GM21619 (cell line): ENCODE results near the gene CKM.
"Not testable (repeated sequence)": the region's sequence is repeated elsewhere in the genome, so short reads cannot be mapped to it uniquely, and the experiment has no call there.

Source experiments
- ATAC-seq: cut with Tn5 transposase; IDR thresholded peaks from one replicate; pipeline ENCODE4 v1.9.1; 2021; ENCODE audit not compliant: unreplicated experiment

CKM gene

DNA sequence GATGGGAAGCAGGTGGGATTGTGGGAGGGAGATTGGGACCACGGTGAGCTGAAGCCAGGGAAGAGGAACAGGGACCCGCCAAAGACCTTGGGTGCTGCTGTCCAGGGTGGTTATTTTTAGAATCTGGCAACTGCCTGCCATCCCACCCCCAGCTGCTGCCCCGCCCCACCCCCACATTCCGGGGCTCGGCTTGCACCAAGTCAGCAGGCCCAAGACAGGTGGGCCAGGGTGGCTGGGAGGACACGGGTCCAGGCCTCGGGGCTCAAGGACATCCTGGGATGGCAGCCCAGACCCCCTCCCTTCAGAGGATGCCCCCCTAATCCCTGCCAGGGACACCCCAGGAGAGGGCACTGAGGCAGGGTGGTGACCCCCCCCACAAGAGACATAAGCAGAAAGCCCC, 827 bp downstream of the CKM start:
- ATAC-seq, result no peak

DNA sequence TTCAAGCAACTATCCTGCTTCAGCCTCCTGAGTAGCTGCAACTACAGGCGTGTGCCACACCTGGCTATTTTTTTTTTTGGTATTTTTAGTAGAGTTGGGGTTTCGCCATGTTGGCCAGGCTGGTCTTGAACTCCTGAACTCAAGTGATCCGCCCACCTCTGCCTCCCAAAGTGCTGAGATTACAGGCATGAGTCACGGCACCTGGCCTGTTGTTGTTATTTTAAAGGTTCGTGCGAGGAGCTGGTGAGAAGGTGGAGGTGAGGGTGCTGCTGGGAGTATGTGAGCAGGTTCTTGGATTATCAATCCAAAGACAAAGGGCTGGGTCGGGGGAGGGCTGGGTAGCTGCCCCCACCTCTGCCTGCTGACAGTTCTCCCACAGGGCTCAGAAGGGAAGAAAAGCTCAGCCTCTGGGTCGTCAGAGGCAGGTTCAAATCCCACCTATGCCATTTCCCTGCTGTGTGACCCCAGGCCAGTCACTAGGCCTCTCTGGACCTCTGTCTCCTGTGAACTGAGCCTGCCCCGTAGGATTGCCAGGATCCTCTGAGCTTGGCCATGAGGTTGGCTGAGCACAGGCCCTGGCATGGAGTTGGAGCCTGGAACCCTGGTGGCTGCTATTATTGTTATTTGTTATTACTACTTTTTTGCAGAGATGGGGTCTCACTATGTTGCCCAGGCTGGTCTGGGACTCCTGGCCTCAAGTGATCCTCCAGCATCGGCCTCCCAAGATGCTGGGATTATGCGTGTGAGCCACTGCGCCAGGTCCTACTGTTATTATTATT, 1.5 kb downstream of the CKM start:
- no peak for ATAC-seq

DNA sequence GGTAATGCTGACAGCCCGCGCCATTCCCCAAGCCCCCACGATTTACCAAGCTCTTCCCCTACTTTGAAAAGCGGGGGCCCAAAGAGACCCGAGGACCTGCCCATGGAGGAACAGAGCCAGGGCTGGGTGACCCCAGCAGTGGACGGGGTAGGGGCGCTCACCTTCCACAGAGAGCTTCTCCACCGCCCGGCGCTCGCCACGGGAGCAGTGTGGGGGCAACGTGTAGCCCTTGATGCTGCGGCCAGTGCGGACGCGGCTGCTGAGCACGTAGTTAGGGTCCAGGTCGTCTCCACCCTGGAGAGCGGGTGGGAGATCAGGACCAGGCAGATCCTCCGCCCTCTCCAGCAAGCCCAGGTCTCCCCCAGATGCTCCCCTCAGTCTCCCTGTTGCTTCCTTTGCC, 7.4 kb downstream of the CKM start:
- no peak for ATAC-seq

DNA sequence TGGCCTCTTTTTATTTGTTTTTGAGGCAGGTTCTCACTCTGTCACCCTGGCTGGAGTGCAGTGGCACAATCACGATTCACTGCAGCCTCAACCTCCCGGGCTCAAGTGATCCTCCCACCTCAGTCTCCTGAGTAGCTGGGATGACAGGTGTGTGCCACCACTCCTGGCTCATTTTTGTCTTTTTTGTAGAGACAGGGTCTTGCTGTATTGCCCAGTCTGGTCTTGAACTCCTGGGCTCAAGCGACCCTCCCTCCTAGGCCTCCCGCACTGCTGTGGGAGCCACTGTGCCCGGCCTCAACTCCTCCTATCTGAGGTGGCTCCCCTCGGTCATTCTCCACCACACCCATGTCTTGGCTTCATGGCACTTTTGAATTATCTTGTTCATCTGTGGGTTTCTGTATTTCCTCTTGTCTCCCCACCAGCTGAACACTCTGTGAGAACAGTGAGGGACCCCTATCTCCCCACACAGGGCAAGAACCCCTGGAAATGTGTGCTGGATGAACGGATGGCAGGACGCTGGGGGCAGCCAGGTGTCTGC, 7.9 kb downstream of the CKM start:
- ATAC-seq, result no peak

DNA sequence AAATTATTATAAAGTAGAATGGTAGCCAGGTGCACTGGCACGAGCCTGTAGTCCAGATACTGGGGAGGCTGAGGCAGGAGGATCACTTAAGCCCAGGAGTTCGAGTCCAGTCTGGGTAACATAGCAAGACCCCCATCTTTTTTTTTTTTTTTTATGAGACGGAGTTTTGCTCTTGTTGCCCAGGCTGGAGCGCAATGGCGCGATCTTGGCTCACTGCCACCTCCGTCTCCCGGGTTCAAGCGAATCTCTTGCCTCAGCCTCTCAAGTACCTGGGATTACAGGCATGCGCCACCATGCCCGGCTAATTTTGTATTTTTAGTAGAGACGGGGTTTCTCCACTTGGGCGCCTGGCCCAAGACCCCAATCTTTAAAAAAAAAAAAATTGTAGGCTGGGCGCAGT, 10.4 kb downstream of the CKM start:
- ATAC-seq, result not testable (repeated sequence)

DNA sequence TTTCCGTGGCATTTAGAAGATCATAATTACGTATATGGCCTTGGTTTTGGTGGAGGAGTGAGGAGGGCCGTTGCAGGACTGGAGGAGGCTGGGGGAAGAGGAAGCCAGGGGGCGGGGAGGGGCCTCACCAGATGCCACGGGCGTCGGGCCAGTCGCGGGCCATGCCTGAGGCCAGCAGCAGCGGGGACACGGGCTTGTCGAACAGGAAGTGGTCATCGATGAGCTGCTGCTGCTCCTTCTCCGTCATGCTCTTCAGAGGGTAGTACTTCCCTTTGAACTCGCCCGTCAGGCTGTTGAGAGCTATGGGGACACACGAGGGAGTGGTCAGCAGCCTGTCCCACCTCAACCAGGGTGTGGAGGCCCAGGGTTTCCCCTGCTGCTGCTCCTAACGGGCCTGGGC, 11.1 kb downstream of the CKM start:
- no peak for ATAC-seq

DNA sequence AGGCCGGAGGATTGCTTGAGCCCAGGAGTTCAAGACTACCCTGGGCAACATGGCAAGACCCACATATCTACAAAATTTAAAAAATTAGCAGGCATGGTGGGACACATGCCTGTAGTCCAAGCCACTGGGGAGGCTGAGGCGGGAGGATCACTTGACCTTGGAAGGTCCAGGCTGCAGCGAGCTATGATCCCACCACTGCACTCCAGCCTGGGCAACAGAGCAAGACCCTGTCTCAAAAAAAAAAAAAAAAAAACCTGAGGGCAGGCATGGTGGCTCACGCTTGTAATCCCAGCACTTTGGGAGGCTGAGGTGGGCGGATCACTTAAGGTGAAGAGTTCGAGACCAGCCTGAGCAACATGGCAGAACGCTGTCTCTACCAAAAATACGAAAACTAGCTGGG, 13.4 kb downstream of the CKM start:
- ATAC-seq, result not testable (repeated sequence)

DNA sequence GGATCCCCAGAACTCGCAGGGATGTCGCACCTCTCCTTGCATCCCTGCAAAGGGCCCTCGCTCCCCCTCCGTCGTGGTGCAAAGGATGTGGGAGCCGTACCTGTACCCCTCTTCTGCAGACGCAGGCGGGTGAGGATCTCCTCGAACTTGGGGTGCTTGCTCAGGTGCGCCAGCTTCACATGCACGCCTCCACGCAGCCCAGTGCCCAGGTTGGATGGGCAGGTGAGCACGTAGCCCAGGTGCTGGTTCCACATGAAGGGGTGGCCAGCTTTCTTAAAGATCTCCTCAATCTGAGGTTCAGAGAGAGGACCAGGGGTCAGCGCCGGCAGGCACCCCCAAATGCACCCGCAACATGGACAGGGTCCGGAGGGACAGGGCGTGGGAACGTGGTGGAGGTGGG, 15.3 kb downstream of the CKM start:
- ATAC-seq, result no peak

DNA sequence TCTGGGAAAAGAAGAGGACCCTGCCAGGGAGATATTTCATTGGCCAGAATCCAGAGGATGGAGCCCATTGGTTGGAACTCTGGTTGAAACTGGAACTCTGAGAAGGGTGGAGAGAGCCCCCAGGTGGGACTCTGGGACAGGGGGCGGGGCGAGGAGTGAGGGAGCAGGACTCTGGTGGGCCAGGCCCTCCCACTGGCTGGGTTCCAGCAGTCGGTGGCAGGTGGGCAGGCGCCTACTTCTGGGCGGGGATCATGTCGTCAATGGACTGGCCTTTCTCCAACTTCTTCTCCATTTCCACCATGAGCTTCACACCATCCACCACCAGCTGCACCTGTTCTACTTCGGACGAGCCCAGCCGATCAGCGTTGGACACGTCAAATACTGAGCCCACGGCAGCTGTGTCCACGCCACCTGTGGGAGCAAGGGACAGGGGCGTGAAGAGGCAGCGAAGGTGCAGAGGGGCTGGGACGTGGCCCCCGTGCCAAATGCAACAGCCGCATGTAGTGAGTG, 16.1 kb downstream of the CKM start:
- no peak for ATAC-seq

DNA sequence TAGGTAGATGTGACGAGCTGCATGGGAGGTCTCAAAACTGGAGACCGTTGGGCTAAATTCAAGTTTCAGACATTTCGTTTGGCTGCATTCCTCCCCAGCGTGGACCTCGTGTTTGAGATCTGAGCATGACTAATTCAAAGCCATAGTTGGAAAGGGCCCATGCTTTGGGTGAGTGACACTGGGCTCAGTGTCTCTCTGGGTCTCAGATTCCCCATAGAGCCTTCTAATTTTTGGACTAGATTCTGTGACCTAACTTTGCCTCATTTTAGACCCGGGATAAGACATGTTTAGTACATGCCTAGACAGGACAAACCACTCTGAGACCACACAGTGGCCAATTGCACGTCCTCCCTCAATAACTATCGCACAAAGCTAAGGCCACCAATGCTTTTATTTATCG, 16.6 kb downstream of the CKM start:
- no peak for ATAC-seq

DNA sequence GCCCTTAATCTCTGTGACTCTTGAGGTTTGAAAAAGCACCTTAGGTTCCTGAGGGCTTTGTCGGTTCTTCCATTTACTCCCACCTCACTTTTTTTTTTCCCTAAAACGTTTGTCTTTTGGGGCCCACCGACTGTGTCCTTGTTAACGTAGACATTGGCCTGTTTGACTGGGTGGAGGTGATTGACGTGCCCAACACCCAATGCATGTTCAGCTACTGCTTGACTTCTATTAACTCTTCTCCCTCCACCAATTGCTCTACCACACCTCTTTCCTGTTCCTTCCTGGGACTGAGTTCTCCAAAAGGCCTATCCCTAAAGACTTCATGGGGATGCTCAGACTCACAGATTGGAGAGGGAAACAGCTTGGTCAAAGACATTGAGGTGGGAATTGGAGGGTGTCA, 17.3 kb downstream of the CKM start:
- no peak for ATAC-seq

DNA sequence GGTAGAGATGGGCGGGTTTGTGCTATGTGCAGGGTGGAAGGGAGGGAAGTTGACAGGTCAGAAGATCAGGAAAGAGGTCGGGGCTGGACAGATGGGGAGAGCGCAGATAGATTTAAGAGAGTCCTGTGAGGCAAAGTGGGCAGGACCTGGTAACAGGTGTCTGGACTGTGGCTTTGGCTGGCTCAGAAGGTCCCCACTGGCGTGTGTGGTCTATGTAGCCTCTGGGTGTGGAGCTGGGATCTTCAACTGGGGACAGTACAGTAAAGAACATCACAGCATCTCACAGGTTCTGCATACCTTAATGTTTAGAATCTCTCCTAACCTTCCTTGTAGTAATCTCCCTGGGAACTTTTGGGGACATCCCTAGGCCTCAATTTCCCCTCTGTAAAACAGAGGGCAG, 17.7 kb downstream of the CKM start:
- no peak for ATAC-seq

DNA sequence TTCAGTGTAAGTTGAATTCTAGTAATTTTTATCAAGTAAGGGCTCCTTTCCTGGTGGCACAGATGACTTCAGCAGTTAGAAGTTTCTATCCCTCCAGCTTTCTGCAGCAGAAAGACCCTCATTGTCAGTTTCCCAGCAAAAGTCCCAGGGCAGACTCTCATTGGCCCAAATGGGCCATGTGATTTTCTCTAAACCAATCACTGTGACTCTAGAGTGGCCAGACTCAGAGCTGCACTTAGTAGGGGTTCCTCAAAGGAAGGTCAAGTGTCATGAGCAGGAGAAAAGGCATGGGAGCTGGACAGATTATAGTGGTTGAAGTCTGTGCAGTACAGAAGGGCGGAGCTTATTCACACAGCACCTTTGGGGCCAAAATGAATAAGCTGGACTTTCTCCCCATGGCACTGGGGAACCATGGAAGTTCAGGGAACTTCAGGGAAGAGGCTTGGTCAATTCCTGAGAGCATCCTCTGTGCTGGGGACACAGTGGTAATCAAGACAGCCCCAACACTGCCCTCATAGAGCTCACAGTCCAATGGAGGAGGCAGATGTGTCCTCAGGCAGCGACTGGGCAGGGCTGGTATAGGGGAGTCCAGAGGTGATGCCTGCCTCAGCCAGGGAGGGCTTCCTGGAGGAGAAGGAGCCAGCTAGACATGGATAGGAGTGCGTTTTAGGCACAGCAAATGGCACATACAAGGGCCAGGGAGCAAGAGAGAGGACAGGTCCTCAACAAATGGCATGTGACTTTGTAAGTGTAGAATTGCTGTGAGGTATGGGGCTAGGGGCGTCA, 18.3 kb downstream of the CKM start:
- ATAC-seq, result no peak

DNA sequence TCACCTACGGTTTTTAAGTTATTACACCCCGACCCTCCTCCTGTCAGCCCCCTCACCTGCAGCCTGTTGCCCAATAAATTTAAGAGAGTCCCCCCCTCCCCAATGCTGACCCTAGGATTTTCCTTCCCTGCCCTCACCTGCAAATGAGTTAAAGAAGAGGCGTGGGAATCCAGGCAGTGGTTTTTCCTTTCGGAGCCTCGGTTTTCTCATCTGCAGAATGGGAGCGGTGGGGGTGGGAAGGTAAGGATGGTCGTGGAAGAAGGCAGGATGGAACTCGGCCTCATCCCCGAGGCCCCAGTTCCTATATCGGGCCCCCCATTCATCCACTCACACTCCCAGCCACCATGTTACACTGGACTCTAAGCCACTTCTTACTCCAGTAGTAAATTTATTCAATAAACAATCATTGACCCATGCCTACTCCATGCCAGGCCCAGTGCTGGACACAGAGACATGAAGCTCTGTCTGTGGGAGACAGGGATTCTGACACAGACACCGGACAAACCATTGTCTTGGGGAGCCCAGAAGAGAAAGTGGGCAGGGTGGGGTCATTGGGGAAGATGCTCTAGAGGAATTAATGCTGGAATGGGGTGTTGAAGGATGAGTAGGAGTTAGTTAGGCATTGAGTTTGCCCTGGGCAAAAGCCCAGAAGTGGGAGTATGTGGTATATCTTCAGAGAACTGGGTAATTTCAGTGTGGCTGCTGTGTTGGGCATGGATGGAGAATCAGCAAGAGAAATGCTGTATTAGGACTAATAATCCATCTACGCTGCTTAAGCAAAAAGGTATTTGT, 19.2 kb downstream of the CKM start:
- ATAC-seq, result no peak

DNA sequence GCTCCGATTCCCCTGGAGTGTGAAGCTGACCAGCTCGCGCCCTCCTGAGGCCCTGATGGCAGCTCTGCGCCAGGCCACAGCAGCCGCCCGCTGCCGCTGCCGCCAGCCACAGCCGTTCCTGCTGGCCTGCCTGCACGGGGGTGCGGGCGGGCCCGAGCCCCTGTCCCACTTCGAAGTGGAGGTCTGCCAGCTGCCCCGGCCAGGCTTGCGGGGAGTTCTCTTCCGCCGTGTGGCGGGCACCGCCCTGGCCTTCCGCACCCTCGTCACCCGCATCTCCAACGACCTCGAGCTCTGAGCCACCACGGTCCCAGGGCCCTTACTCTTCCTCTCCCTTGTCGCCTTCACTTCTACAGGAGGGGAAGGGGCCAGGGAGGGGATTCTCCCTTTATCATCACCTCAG, 20.3 kb downstream of the CKM start:
- no peak for ATAC-seq

DNA sequence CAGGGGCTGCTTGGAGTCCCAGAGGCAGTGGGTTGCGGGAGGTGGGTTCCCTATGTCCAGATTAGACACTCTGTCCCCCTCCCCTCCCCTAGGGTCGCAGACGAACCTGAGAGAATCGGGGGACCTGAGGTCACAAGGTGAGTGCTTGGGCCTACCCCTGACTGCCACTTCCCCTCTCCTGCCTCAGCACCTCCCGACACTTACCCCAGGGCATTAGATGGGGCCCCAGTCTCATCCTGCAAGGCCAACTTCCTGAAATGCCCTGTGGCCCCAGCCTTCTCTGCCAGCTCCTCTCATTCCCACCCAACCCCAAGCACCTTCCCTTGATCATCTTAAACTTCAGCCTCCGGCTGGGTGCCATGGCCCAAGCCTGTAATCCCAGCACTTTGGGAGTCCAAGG, 23.0 kb downstream of the CKM start:
- ATAC-seq, result no peak

DNA sequence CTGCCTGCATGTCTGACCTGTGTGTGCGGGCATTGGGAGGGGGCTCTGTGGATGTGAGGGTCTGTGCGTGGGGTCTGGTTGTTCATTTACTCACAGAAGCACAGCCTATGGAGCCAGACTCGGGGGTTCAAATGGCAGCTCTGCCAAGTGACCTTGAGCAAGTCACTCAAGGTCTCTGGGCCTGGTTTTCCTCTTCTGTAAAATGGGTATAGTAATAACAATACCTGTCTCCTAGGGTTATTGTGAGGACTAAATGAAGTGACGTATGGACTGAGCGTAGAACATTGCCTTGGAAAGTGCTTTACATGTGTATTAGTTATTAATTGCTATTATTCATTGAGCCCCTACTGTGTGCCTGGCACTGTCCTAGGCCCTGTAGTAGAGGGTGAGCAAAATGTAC, 24.4 kb downstream of the CKM start:
- no peak for ATAC-seq

DNA sequence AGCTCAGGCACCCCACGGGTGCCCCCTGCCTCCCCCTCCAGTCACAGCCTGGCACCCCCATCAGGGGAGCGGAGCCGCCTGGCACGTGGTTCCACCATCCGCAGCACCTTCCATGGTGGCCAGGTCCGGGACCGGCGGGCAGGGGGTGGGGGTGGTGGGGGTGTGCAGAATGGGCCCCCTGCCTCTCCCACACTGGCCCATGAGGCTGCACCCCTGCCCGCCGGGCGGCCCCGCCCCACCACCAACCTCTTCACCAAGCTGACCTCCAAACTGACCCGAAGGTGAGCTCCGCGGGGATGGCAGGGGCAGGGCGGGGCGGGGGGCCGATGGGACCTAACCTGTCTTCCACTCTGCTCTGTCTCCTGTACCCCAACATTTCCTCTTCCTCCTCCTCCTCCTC, 25.0 kb downstream of the CKM start:
- ATAC-seq, result no peak

DNA sequence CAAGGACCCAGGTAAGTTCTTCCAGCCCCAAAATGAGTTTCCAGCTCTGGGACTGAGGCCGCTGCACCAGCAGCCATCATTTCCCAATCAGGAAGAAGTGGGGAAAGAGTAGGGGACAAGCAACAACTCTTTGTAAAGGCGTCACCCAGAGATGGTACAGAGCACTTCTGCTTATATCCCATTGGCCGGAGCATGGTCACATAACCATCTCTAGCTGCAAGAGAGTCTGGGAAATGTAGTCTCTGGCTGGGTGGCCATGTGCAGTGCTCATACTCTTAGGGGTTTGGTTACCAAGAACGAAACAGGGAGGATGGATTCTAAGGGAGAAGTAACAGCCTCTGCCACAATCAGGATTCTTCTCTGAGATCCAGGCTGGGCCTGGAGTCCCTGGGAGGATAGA, 26.3 kb downstream of the CKM start:
- ATAC-seq, result no peak

DNA sequence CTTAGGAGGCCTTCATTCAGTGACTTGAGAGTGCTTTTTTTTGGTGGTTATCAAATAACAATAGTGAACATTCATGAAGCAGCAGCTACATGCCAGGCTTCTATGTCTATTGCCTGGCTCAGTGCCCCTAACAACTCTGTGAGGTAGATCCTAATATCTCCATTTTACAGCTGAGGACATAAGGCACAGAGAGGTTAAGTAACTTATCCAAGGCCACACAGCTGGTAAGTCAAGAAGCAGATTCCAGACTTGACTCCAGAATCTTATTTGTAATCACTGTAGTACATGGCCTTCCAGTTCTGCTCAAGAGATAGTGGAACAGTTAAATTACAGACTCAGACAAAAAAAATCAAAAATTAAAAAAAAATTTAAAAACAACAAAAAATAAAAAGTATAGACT, 26.8 kb downstream of the CKM start:
- ATAC-seq, result no peak

DNA sequence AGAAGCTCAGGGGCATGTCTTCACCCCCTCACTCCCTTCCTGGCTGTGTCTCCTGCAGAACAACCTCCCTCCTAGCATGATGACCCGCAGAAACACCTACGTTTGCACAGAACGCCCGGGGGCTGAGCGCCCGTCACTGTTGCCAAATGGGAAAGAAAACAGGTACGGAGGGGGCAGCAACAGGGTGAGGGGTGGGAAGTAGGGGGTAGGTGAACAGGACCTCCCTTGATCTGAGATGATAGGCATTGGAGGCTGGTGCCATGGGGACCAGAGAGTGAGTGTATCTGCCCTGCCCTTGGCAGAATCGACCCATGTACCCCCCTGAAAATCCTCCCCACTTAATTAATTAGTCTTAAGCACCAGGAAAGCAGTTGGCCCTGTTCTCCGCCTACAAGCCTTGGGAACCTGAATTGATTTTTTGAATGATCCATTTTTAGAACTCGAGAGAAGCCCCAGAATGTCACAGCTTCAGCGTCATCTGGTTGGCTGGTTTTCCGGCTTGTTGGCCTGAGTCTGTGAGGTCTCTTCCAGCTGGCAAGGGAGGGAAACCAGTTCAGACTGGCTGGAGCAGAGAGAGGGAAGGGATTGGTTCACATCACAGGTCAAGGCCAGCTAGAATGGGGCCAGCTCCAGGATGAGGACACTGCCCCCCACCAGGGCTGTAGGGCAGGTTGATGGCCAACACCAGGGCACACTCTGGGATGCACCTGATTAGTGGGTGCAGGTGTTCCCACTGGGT, 28.2 kb downstream of the CKM start:
- ATAC-seq, result no peak
